ENCODE data around the gene ATP2B3. TPM values are rescaled to one million over a fixed set of nuclear protein-coding genes. Genes with fewer than 3 reads are reported as not detected.

The ATP2B3 gene
- total and polyA plus RNA-seq, 2 donors (not counting 3 experiments of a cell fraction or from before 2014, with no cell fraction given), result 0.01 to 0.07 TPM

GRCh38 chrX:153596981-153597750 is 79.7 kb downstream of the ATP2B3 start:
- POLR2A ChIA-PET, result no interaction called here
- BruUV-seq (replicated peaks), result no TSS peak
- dilution Hi-C loops (cut with MboI; ENCODE audit: extremely low pct_ligation_motif_present, low sequenced_read_pairs), result no loop called here

More at GRCh38 chrX:153596981-153597750, 79.7 kb downstream of the ATP2B3 start:
- Histone ChIP-seq H3K9me1 (replicated peaks; ENCODE audit: control insufficient read depth, extremely low read depth, insufficient read depth, low read length) (no peaks in the 10 kb centered on the region), H3K9me3 (replicated peaks; ENCODE audit: control insufficient read depth, insufficient read depth, low read length) (no peaks in the 10 kb centered on the region), H3K79me2 (ENCODE audit: control insufficient read depth, insufficient read depth, low read length) (peaks cover 12% of the 10 kb centered on the region), H3K4me1 (ENCODE audit: control insufficient read depth, extremely low read depth, insufficient read depth, low read length) (peaks cover 7% of the 10 kb centered on the region), H4K20me1 (replicated peaks; ENCODE audit: control insufficient read depth, extremely low read depth, insufficient read depth, low read length) (no peaks in the 10 kb centered on the region), H2AFZ (ENCODE audit: low read depth, low read length) (no peak overlapping the region), H3K9ac (replicated peaks; ENCODE audit: extremely low read depth, insufficient read depth, low read length) (no peak overlapping the region), H3K27me3 (ENCODE audit: control insufficient read depth in 2 of 2, insufficient read depth in 2 of 2, low read length in 2 of 2) (no peaks in the 10 kb centered on the region), H3K36me3 (ENCODE audit: control insufficient read depth in 2 of 2, extremely low read depth in 1 of 2, insufficient read depth in 2 of 2, low read length in 2 of 2) (peaks cover 3 to 5% of the 10 kb centered on the region in 2 experiments), H3K4me3 (replicated peaks in 1 of 3; ENCODE audit: insufficient read depth in 1 of 3, low read depth in 1 of 3, low read length in 3 of 3) (no peak overlapping the region), H3K27ac (ENCODE audit: insufficient read depth, low read depth, low read length) (no peak overlapping the region), H3K4me2 (ENCODE audit: insufficient read depth, low read length) (no peak overlapping the region)
- CTCF ChIA-PET, result no interaction called here
- intact Hi-C loops (cut with micrococcal nuclease), result no loop called here
- no peak for DNase-seq (ENCODE audit: low read depth, low spot score)
- TF ChIP-seq CTCF (IDR thresholded peaks at IDR 0.05; ENCODE audit: extremely low read depth in 1 of 2, insufficient read depth in 1 of 2, low read depth in 1 of 2, low read length in 2 of 2), result no peak
- TF ChIP-seq MYC (IDR thresholded peaks at IDR 0.05; ENCODE audit: low read depth, low read length), result no peak
- no peak for TF ChIP-seq FOS (IDR thresholded peaks at IDR 0.05; ENCODE audit: borderline replicate concordance, insufficient read depth, low read length)
- TF ChIP-seq POLR2AphosphoS5 (IDR thresholded peaks at IDR 0.05; ENCODE audit: insufficient read depth, low read depth, low read length), result no peak
- TF ChIP-seq MAX (IDR thresholded peaks at IDR 0.05; ENCODE audit: insufficient read depth, insufficient read length), result no peak
- TF ChIP-seq JUN (IDR thresholded peaks at IDR 0.05; ENCODE audit: borderline replicate concordance, insufficient read depth, insufficient read length, low read depth), result no peak
- TF ChIP-seq EZH2 (IDR thresholded peaks at IDR 0.05; ENCODE audit: borderline replicate concordance, low read depth, low read length, severe bottlenecking), result no peak
- TF ChIP-seq GATA2 (IDR thresholded peaks at IDR 0.05; ENCODE audit: insufficient read depth, insufficient read length, low read depth, low read length), result no peak
- no peak for TF ChIP-seq POLR2A (IDR thresholded peaks at IDR 0.05; ENCODE audit: low read depth, low read length)
- FAIRE-seq, result no peak
